HEK293T (cell line): ENCODE data around the gene ACYP1.

Experiments
- CTCF ChIA-PET: fragments of 350-600 bp; formaldehyde crosslinking; extraction: SDS; loops from one replicate; lab custom pipeline; 2021; ENCODE audit warnings: antibody characterized with exemption, inconsistent platforms; lab: Yijun Ruan, JAX
- POLR2A ChIA-PET: fragments of 350-600 bp; formaldehyde crosslinking; extraction: SDS; loops from one replicate; lab custom pipeline; 2020; ENCODE audit warnings: antibody characterized with exemption, inconsistent platforms; lab: Yijun Ruan, JAX
- DNase-seq: peaks from one replicate; pipeline ENCODE4 v3.0.0; 2012; ENCODE audit warnings: mixed read lengths; ENCODE audit errors: extremely low spot score
- ARNT ChIP-seq: fragments of 450-650 bp; IDR thresholded peaks from 2 replicates; pipeline ENCODE4 v1.6.1; 2017; ENCODE audit warnings: mild to moderate bottlenecking
- BHLHE40 ChIP-seq: fragments of 450-650 bp; IDR thresholded peaks from 2 replicates; pipeline ENCODE4 v1.6.1; 2016; ENCODE audit warnings: mild to moderate bottlenecking, moderate library complexity, borderline replicate concordance
- CTBP1 ChIP-seq: fragments of 450-650 bp; IDR thresholded peaks from 2 replicates; pipeline ENCODE4 v1.6.1; 2016; ENCODE audit warnings: borderline replicate concordance
- ELF4 ChIP-seq: fragments of 450-650 bp; IDR thresholded peaks from 2 replicates; pipeline ENCODE4 v1.6.1; 2017; ENCODE audit warnings: antibody characterized with exemption
- FOXA1 ChIP-seq: fragments of 450-650 bp; IDR thresholded peaks from 2 replicates; pipeline ENCODE4 v1.6.1; 2016; ENCODE audit warnings: mild to moderate bottlenecking
- FOXK2 ChIP-seq: fragments of 450-650 bp; IDR thresholded peaks from 2 replicates; pipeline ENCODE4 v1.6.1; 2016; ENCODE audit warnings: mild to moderate bottlenecking
- FOXM1 ChIP-seq: fragments of 450-650 bp; IDR thresholded peaks from 2 replicates; pipeline ENCODE4 v1.6.1; 2017; ENCODE audit warnings: mild to moderate bottlenecking, borderline replicate concordance
- HDGF ChIP-seq: fragments of 450-650 bp; IDR thresholded peaks from 2 replicates; pipeline ENCODE4 v1.6.1; 2017; ENCODE audit warnings: antibody characterized with exemption, borderline replicate concordance
- L3MBTL2 ChIP-seq: fragments of 450-650 bp; conservative IDR thresholded peaks from 2 replicates; pipeline ENCODE4 v1.6.1; 2016; ENCODE audit warnings: mild to moderate bottlenecking
- LEF1 ChIP-seq: fragments of 450-650 bp; IDR thresholded peaks from 2 replicates; pipeline ENCODE4 v1.6.1; 2017; ENCODE audit warnings: mild to moderate bottlenecking, borderline replicate concordance
- NFRKB ChIP-seq: fragments of 450-650 bp; IDR thresholded peaks from 2 replicates; pipeline ENCODE4 v1.6.1; 2016; ENCODE audit warnings: mild to moderate bottlenecking, moderate library complexity
- SP1 ChIP-seq: fragments of 450-650 bp; IDR thresholded peaks from 2 replicates; pipeline ENCODE4 v1.6.1; 2017
- SUZ12 ChIP-seq: fragments of 450-650 bp; IDR thresholded peaks from 2 replicates; pipeline ENCODE4 v1.6.1; 2016; ENCODE audit warnings: mild to moderate bottlenecking
- TARDBP ChIP-seq: fragments of 450-650 bp; IDR thresholded peaks from 2 replicates; pipeline ENCODE4 v1.6.1; 2016
- ZNF384 ChIP-seq: fragments of 450-650 bp; IDR thresholded peaks from 2 replicates; pipeline ENCODE4 v1.6.1; 2016
- TF ChIP-seq, protein P1 (sequence below): fragments of 450-650 bp; IDR thresholded peaks from 2 replicates; pipeline ENCODE4 v1.6.1; 2016

The ACYP1 gene

DNA sequence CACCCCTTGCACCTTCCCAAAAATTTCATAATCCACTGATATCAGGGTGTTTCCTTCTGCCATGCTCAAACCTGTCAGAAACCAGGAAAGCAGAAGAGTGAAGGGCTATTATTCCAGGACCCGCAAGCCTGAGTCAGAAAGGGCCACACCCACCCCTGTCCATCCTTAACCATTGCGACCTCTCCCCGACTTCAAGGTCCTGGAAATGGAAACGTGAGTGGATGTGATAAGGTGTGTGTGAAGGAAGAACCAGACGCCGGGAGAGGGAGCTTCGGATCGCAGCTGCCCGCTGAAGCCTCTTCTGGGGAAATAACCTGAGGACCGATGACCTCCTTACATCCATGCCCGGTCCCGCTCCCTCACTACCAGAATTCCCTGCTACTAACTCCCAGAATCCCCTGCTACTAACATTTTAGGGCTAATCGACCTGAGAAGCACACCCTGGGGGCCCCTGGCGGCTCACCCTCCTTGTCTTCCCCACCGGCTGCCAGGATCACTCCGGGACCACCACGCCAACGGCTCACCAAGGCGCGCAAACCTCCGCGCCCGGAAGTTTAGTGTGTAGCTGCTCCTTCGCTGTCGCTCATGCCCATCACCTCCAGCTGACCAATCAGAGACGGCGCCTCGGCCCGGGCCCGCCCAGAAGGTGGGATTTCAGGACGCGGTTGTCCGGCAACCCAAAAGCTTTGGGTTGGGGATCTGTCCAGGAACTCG, at the start of gene ACYP1:
ACYP1 (minus strand) TSS at position 534 of the 714 bp plus-strand sequence; CDS start at position 63, 471 bp downstream.
- ChIA-PET POLR2A (interaction anchor here (0.6 to 2.2 kb wide), 17 partner anchors 8 to 141 kb away, joined by 3 to 16 read pairs (median 5); partner anchors contain the start of genes EIF2B2, NEK9, PGF and RPS6KL1), CTCF (interaction anchor here (1.0 to 1.1 kb wide), 2 partner anchors 21 to 25 kb away, joined by 4 read pairs; no protein-coding TSS in a partner anchor)
- DNase-seq = peak; percentile 96
- TF ChIP-seq FOXM1 = no peak
- TF ChIP-seq BHLHE40 = no peak
- TF ChIP-seq ARNT = no peak
- TF ChIP-seq L3MBTL2 = peak; percentile 40
- no peak for TF ChIP-seq TARDBP
- TF ChIP-seq SP1 = no peak
- no peak for TF ChIP-seq CTBP1
- no peak for TF ChIP-seq ZNF384
- TF ChIP-seq ELF4 = peak; percentile 46
- TF ChIP-seq HDGF = no peak
- TF ChIP-seq NFRKB = no peak
- TF ChIP-seq, protein P1, sequence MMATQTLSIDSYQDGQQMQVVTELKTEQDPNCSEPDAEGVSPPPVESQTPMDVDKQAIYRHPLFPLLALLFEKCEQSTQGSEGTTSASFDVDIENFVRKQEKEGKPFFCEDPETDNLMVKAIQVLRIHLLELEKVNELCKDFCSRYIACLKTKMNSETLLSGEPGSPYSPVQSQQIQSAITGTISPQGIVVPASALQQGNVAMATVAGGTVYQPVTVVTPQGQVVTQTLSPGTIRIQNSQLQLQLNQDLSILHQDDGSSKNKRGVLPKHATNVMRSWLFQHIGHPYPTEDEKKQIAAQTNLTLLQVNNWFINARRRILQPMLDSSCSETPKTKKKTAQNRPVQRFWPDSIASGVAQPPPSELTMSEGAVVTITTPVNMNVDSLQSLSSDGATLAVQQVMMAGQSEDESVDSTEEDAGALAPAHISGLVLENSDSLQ = peak; percentile 99
- TF ChIP-seq FOXA1 = no peak

DNA sequence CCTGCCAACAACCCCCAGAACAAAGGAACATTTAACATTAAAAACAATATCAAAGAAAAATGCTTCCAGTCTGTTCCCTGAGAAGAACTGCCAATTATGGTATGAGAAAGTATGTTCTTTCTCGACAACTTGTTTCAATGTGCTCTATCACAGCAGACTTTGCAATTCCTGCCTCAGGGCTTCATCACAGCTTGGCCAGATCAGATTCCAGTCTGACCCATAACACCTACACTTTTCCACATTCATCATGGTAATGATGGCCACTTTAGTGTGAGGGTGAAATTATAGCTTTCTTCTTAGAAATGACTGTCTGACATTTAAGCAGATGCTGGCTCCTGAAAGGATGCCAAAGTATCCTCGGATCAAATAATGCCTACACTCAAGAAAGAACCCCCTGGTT, 46.1 kb upstream of the ACYP1 start:
- CTCF ChIA-PET = interaction anchor here (0.9 kb wide), 1 partner anchor 189 kb away, joined by 3 read pairs; no protein-coding TSS in a partner anchor
- no peak for TF ChIP-seq HDGF
- TF ChIP-seq FOXK2 = no peak
- TF ChIP-seq L3MBTL2 = no peak
- no peak for TF ChIP-seq ZNF384
- no peak for TF ChIP-seq BHLHE40
- TF ChIP-seq SP1 = no peak
- TF ChIP-seq TARDBP = no peak
- TF ChIP-seq FOXA1 = no peak
- TF ChIP-seq SUZ12 = no peak
- TF ChIP-seq CTBP1 = no peak
- no peak for TF ChIP-seq NFRKB
- no peak for TF ChIP-seq ELF4
- TF ChIP-seq ARNT = no peak
- POLR2A ChIA-PET = interaction anchor here (0.7 kb wide), 1 partner anchor 16 kb away, joined by 3 read pairs; no protein-coding TSS in a partner anchor
- no peak for DNase-seq

DNA sequence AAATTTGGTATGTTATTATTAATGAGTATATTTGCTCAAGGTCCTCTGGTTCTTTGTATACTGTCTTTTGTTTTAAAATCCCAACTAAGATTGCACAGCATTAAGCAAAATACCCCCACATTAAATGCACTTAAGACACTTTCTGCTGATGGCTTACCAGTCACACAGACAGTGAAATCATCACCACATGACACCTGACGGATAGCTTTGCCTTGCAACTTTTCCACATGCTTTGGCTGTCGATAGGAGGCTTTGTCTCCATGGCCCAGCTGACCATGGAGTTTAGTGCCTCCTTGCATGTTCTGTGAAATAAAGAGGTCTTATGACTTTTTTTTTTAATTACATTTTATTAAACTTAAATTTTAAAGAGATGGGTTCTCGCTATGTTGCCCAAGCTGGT, 43.4 kb upstream of the ACYP1 start:
- no peak for DNase-seq
- POLR2A ChIA-PET = interaction anchor here (0.6 kb wide), 1 partner anchor 20 kb away, joined by 3 read pairs; no protein-coding TSS in a partner anchor
- TF ChIP-seq ARNT (no peak), L3MBTL2 (no peak), CTBP1 (no peak), FOXA1 (no peak), NFRKB (no peak), SP1 (no peak), FOXM1 (no peak), FOXK2 (no peak), ZNF384 (no peak), ELF4 (no peak), BHLHE40 (no peak), TARDBP (no peak), LEF1 (no peak), SUZ12 (no peak), HDGF (no peak)
- TF ChIP-seq, protein P1 = no peak
- CTCF ChIA-PET = no interaction called here

DNA sequence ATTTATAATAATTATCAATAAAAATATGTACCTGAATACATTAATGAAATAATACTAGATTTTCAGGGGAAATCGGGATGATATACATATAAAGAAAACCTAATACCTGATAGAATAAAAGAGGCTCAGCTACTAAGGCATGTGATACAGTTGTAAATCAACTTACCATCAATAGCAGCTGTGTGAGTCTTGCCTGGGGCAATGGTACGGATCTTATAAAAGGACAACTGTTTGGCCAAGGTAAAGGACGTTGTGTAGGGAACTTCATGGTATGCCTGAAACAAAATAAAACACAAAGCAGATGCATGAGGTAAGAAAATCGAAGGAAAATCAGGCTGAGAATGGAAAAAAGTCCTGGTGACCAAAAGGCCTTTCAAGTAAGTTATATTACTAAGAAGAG, 37.7 kb upstream of the ACYP1 start:
- DNase-seq = no peak
- ChIA-PET CTCF (interaction anchor here (0.7 to 1.9 kb wide), 2 partner anchors 13 to 426 kb away, joined by 3 to 7 read pairs; no protein-coding TSS in a partner anchor), POLR2A (no interaction called here)
- TF ChIP-seq ARNT = no peak
- TF ChIP-seq SUZ12 = no peak
- no peak for TF ChIP-seq L3MBTL2
- no peak for TF ChIP-seq NFRKB
- no peak for TF ChIP-seq FOXA1
- TF ChIP-seq SP1 = no peak
- TF ChIP-seq LEF1 = no peak
- no peak for TF ChIP-seq FOXK2
- no peak for TF ChIP-seq ELF4
- TF ChIP-seq, protein P1 = no peak
- no peak for TF ChIP-seq BHLHE40
- TF ChIP-seq HDGF = no peak
- no peak for TF ChIP-seq ZNF384
- no peak for TF ChIP-seq FOXM1
- no peak for TF ChIP-seq TARDBP

DNA sequence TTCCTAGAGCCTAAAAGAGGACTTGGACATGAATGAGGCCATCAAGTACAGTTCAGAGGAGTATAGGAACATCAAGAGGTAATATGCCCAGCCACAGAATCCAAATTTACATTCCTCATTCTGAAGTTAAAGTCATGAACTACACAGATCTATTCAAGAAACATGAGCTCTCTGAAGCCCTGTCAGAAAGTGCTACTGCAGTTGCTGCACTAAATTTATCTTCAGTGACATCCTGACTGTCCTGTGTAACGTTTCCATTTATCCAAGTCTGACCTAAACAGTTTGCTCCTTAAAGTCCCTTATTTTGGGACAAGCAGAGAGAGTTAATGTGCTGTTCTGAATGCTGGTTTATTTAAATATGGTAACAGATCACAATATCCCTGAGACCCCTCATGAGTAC, 34.9 kb upstream of the ACYP1 start:
- TF ChIP-seq SUZ12 = no peak
- TF ChIP-seq NFRKB = no peak
- no peak for TF ChIP-seq FOXK2
- TF ChIP-seq ZNF384 = no peak
- TF ChIP-seq L3MBTL2 = no peak
- no peak for TF ChIP-seq FOXA1
- TF ChIP-seq, protein P1 = no peak
- no peak for TF ChIP-seq SP1
- TF ChIP-seq BHLHE40 = no peak
- no peak for TF ChIP-seq CTBP1
- CTCF ChIA-PET = no interaction called here
- POLR2A ChIA-PET = no interaction called here
- DNase-seq = no peak
